ENCODE measurements around the gene TTC14.

The TTC14 gene

GRCh38 chr3:180631317-180631716 lies 29.4 kb downstream of the TTC14 start:
- no peak for DNase-seq

GRCh38 chr3:180633722-180634121 lies 31.8 kb downstream of the TTC14 start:
- no peak for DNase-seq

- no peak for DNase-seq
Observed at GRCh38 chr3:180640987-180641386, 39.0 kb downstream of the TTC14 start.

GRCh38 chr3:180646187-180646790 lies 44.3 kb downstream of the TTC14 start:
- no peak for DNase-seq

- DNase-seq = no peak
Observed at GRCh38 chr3:180656406-180656805, 54.4 kb downstream of the TTC14 start.

- DNase-seq = no peak
Observed at GRCh38 chr3:180657094-180657493, 55.1 kb downstream of the TTC14 start.
